Forelimb muscle (tissue), 1 donor: ENCODE results near the gene SERBP1. TPM values are rescaled to one million over a fixed set of nuclear protein-coding genes. Genes with fewer than 3 reads are reported as not detected.
"Not testable (repeated sequence)": the region's sequence is repeated elsewhere in the genome, so short reads cannot be mapped to it uniquely, and the experiment has no call there.

Experiments
- DNase-seq: peaks from one replicate; pipeline ENCODE4 v3.0.0-alpha.2; 2013; ENCODE audit warnings: low read depth
- polyA plus RNA-seq: library from polyadenylated mRNA; unstranded; fragments of 120-200 nt; gene quantifications from one replicate; pipeline ENCODE4 v1.2.1, GENCODE V29; 2013; ENCODE audit not compliant: insufficient read length

SERBP1 gene
- polyA plus RNA-seq, 1 donor, result 441 TPM

DNA sequence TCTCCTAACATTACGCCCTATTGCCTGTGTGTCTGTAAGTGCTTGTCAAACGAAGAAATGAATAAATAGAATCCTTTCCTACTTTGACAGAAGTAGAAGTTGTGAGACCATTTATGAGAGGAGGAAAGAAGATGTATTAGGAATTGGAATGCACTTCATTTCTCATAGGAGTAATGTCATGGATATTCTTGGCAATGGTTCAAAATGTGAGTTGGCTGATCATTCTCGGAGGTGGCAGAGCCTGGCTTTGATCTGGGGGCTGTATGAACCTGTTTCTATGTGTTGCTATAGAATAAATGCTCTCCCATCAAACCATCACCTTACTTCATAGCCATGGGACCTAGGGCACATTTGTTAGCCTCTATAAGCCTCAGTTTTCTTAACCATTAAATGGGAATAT lies 10.1 kb upstream of the SERBP1 start:
- DNase-seq, result no peak

- no peak for DNase-seq
Measured at GRCh38 chr1:67439277-67440029, 9.3 kb upstream of the SERBP1 start.

DNA sequence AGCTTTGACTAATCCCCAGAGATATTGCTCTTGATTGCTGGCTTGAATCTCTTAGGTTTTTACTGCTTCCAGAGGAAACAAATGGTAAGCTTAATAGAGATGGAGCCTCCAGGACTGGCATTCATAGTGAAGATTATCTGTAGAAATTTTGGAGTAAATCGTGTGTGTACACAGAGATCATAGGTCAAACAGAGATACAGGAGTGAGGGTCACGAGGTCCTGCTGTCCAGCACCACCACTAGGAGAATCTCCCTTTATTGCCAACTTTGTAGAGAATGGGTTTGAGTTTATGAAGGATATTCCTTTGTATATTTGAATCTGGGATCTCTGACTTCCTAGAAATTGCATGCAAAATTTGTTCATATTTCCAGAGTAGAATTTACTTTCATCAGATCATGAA lies 7.8 kb upstream of the SERBP1 start:
- DNase-seq, result no peak

GRCh38 chr1:67436511-67437055 lies 6.4 kb upstream of the SERBP1 start:
- DNase-seq, result no peak

DNA sequence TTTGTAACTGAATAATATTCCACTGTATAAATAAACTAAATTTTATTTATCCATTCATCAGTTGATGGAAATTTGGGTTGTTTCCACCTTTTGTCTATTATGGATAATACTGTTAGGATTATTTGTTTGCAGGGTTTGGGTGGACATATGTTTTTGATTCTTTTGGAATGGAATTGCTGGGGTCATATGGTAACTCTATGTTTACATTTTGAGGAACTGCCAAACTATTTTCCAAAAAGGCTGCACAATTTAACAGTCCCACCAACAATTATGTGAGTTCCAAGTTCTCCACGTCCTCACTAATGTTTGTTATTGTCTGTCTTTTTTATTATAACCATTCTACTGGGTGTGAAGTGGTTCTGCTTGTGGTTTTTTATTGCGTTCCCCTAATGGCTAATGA lies 4.3 kb upstream of the SERBP1 start:
- no peak for DNase-seq

DNA sequence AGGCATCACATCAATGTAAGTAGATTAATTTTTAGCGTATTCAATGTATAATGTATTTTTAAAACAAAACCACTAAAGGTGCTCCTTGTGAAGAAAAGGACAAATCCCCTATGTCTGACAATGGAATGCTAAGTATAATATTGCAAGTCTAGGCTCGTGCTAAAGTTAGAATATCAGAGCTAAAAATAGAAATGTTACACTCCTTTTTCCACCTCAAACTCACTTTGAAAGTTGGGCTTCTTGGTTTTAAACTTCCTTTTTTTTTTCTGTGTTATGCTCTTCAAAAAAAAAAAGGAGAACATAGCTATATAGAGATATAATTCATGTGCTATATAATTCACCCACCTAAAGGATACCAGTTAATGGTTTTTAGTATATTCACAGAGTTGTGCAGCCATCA lies 3.6 kb upstream of the SERBP1 start:
- no peak for DNase-seq

- no peak for DNase-seq
Measured at GRCh38 chr1:67432745-67433144, 2.5 kb upstream of the SERBP1 start.

- DNase-seq, result no peak
Measured at GRCh38 chr1:67431869-67432578, 1.8 kb upstream of the SERBP1 start.

DNA sequence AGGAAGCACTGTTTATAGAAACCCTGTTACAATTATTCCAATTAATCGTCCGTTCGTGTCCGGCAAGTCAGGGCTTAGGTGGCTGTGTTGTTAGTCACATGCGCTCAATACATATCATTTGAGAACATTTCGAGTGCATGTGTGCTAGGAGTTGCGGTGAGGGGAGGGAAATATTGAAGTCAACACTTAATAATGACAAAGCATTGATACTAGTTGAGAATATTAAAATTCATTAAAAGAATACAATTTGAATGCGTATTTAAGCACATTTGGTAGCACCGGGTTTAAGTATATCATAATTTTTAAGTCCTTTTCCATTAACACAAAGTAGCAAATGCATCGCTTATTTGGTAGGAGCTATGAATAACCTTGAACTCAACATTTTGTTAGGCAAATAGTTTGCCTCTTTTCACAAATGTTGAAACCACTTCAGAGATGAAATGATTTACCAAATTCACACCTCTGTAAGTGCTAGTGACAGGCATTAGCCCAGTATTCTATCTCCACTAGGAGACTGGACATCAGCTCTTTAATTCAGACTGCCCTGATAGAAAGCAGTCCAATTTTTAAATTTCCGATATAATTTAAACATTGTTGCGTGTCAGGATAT lies 1.1 kb upstream of the SERBP1 start:
- no peak for DNase-seq

- DNase-seq, result no peak
Measured at GRCh38 chr1:67429528-67430357, 459 bp downstream of the SERBP1 start.

GRCh38 chr1:67429011-67429527 lies 1.1 kb downstream of the SERBP1 start:
- DNase-seq, result no peak

DNA sequence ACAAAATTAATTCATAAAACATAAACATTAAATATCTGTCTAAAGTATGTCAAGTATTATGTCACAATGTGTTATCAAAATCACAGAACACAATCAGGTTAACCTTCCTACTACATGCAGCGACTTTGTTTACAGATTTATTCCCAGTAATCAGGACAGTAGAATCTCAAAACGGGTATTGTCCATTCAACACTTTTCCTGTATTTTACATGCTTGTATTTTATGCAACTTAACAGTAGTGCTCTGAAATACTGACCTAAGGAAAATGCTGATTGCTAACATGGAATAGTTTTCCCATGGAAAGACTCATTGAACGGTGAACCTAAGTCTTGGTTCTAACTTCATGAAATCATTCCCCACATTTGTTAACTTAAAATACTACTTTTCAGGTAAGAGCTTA lies 2.3 kb downstream of the SERBP1 start:
- DNase-seq, result no peak

DNA sequence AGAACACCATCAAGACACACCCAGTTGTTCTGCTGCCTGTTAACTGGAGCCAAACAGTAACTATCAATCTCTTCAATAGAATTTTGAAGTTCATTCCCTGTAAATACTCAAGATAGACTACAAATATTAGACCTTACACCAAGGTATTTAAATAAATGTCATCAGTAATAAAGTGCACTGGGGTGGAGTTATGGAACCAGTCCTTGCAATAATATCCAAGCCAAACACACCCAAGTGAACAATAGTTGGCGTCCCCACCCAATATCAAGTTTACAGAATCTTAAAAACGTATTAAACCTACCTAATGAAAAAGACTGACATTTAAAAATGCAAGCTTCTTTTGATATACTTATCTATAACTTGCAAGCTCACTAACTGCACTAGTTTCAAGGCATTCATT lies 2.7 kb downstream of the SERBP1 start:
- no peak for DNase-seq

DNA sequence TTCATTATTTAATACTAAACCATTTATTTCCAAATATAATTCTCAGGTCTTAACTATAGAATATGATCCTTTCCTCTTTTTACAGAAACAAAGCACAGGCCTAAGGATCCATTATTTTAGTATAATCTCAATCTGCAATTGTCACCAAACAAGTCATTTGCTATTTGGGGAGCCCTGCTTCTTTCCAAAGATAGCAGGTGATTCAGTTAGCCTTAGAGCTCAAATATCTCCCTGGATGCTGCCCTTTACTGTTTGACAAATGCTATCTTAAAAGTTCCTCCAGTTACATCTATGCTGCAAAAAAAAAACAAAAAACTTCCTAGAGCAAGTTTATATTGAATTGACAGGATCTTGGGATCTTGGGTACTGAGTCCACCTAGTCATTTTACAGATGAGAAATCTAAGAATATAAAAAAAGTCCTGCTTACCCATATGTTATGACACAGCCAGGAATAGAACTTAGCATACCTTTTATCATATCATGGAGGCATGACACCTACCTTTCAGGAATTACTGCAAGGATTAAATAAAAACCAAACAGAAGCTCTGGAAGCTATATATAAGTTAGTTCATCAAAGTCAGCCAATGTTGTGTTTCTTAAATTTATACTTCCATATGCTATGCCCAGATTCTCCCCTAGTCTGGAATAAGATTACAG lies 9.2 kb downstream of the SERBP1 start:
- DNase-seq, result no peak

- no peak for DNase-seq
Measured at GRCh38 chr1:67418839-67419586, 11.2 kb downstream of the SERBP1 start.

DNA sequence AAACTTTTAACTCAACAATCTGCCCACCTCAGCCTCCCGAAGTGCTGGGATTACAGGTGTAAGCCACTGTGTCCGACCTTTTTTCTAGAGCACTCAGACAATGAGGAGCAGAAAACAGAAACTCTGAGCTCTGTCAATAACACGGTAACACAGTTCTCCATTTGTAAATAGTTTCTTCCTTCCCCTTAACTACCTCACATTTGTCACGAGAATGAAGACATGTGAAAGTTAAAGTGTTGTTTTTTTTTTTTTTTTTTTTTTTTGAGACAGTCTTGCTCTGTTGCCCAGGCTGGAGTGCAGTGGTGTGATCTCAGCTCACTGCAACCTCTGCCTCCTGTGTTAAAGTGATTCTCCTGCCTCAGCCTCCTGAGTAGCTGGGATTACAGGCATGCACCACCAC lies 12.5 kb downstream of the SERBP1 start:
- DNase-seq, result not testable (repeated sequence)

- DNase-seq, result no peak
Measured at GRCh38 chr1:67415041-67415440, 15.2 kb downstream of the SERBP1 start.

- DNase-seq, result no peak
Measured at GRCh38 chr1:67414574-67414973, 15.6 kb downstream of the SERBP1 start.

GRCh38 chr1:67413101-67413500 lies 17.1 kb downstream of the SERBP1 start:
- not testable (repeated sequence) for DNase-seq

DNA sequence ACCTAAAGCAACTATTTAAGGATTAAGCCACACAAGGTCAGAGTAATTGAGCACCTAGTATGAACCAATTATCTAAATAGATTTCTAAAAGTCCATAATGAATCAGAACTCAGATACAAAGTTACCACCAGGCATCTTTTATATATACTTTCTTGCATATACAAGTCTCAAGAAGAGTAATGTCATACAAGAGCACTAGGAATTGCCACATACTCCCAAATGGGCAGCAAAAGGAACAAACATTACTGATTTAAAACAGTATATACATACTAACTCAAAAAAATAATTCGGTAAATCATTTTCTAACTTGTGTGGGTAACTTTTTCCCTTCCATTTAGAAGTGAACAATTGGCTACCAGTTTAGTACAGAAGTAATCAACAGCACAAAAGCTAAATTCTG lies 22.1 kb downstream of the SERBP1 start:
- DNase-seq, result no peak
